ENCODE measurements around the gene RRP15. TPM values are rescaled to one million over a fixed set of nuclear protein-coding genes. Genes with fewer than 3 reads are reported as not detected.
A peak's percentile ranks its signal among the peaks of the same experiment; 100 is the strongest.

RRP15 gene
- total and polyA plus RNA-seq, 8 donors, result 1.9 to 11.6 (median 5.8) TPM

- H3K27ac ChIP-seq, result no peak overlapping the region
- no peak for ATAC-seq
- peaks cover 0 to 2% (median 0%) of the 10 kb centered on the region in 4 donors for H3K27me3 ChIP-seq
- no peaks in the 10 kb centered on the region for H3K4me1 ChIP-seq
- H3K4me3 ChIP-seq, result no peak overlapping the region
- H3K9me3 ChIP-seq, result no peaks in the 10 kb centered on the region
- WGBS, 2 donors, result 46 to 58% methylated on average over 3 of the region's 3 CpGs
- TF ChIP-seq, protein P1, sequence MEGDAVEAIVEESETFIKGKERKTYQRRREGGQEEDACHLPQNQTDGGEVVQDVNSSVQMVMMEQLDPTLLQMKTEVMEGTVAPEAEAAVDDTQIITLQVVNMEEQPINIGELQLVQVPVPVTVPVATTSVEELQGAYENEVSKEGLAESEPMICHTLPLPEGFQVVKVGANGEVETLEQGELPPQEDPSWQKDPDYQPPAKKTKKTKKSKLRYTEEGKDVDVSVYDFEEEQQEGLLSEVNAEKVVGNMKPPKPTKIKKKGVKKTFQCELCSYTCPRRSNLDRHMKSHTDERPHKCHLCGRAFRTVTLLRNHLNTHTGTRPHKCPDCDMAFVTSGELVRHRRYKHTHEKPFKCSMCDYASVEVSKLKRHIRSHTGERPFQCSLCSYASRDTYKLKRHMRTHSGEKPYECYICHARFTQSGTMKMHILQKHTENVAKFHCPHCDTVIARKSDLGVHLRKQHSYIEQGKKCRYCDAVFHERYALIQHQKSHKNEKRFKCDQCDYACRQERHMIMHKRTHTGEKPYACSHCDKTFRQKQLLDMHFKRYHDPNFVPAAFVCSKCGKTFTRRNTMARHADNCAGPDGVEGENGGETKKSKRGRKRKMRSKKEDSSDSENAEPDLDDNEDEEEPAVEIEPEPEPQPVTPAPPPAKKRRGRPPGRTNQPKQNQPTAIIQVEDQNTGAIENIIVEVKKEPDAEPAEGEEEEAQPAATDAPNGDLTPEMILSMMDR (IDR thresholded peaks at IDR 0.05), result no peak
- DNase-seq, result no peak
- H3K36me3 ChIP-seq, result no peaks in the 10 kb centered on the region
- FAIRE-seq, result no peak
- intact Hi-C loops (cut with DNase I), result no loop called here
Measured at GRCh38 chr1:218273762-218274479, 11.2 kb upstream of the RRP15 start.

- no peak overlapping the region for H3K27ac ChIP-seq
- ATAC-seq (no peak), FAIRE-seq (no peak), DNase-seq (no peak)
- TF ChIP-seq, protein P1 (IDR thresholded peaks at IDR 0.05), result no peak
- no peak overlapping the region for H3K4me3 ChIP-seq
- H3K4me1 ChIP-seq, result no peaks in the 10 kb centered on the region
- intact Hi-C loops (cut with DNase I), result no loop called here
- 67 to 80% methylated on average over 2 of the region's 2 CpGs for WGBS, 2 donors
- no peaks in the 10 kb centered on the region for H3K36me3 ChIP-seq
- H3K27me3 ChIP-seq, result peaks cover 0 to 3% (median 0%) of the 10 kb centered on the region in 4 donors
- no peaks in the 10 kb centered on the region for H3K9me3 ChIP-seq
Measured at GRCh38 chr1:218274511-218274910, 10.6 kb upstream of the RRP15 start.

- no peak overlapping the region for H3K4me3 ChIP-seq
- ATAC-seq, result no peak
- no peak for DNase-seq
- no peak overlapping the region for H3K27ac ChIP-seq
- H3K9me3 ChIP-seq, result no peaks in the 10 kb centered on the region
- WGBS, 2 donors, result 50 to 60% methylated on average over 2 of the region's 2 CpGs
- intact Hi-C loops (cut with DNase I), result no loop called here
- H3K27me3 ChIP-seq, result peaks cover 0 to 3% (median 0%) of the 10 kb centered on the region in 4 donors
- H3K4me1 ChIP-seq, result no peaks in the 10 kb centered on the region
- FAIRE-seq, result no peak
- H3K36me3 ChIP-seq, result no peaks in the 10 kb centered on the region
- TF ChIP-seq, protein P1 (IDR thresholded peaks at IDR 0.05), result no peak
Measured at GRCh38 chr1:218275823-218276222, 9.3 kb upstream of the RRP15 start.

DNA sequence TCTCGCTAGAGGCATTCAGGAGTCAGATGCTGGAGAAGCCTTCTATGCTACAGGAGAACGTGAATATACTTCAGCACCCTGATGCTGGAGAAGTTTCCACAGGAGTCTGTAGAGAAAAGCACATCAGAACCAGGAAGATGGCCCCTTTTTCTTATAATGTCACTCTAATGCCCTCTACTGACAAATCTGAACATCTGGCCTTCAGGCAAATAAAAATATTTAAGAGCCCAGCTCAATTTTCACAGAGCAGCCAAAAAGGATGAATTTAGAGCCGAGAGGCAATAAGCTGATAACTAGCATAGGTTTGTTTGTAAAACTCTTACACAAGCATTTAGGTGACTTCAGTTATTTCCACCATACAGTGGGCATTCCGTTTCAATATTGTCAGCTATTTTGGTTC is 3.8 kb upstream of the RRP15 start:
- H3K27me3 ChIP-seq, result peaks cover 0 to 3% (median 0%) of the 10 kb centered on the region in 4 donors
- WGBS, 2 donors, result 72 to 83% methylated on average over 4 of the region's 4 CpGs
- DNase-seq (no peak), FAIRE-seq (no peak), ATAC-seq (no peak)
- H3K4me3 ChIP-seq, result no peak overlapping the region
- no peaks in the 10 kb centered on the region for H3K9me3 ChIP-seq
- H3K4me1 ChIP-seq, result peaks cover 4 to 7% (median 4%) of the 10 kb centered on the region in 3 donors
- TF ChIP-seq, protein P1 (IDR thresholded peaks at IDR 0.05), result no peak
- no peak overlapping the region for H3K27ac ChIP-seq
- no peaks in the 10 kb centered on the region for H3K36me3 ChIP-seq
- intact Hi-C loops (cut with DNase I), result no loop called here

DNA sequence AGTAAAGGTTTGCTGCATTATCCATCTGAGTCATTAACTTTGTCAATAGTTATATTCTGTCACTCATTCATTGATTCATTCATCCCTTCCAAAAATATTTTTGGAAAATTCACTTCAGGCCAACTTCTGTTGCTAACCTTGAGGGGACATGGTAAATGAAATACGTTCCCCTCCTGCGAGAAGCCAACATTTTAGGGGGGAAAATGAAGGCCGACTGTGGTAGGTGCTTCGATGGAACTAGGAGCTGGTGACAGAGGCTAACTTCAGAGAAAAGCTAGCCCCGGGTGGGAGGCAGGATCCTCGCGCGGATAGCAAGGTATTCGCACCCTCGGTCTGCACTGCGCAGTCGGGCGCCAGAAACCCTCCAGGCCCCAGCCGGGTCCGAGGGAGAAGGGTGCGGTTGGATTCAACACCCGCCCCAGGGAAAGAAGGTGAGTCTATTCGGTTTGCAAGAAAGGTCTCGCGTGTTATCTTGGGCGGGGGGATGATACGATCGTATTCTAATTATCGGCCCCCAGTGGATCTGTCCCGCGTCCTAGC is 646 bp upstream of the RRP15 start:
- FAIRE-seq (no peak), ATAC-seq (peak; percentile 35 to 55 (median 46)), DNase-seq (peak in 2 of 6 donors; percentile 30 to 66)
- peak overlapping the region; percentile 56 to 82 (median 72) for H3K27ac ChIP-seq
- H3K4me1 ChIP-seq, result peaks cover 4 to 12% (median 10%) of the 10 kb centered on the region in 3 donors
- 3 to 4% methylated on average over 24 to 26 of the region's 26 CpGs for WGBS, 2 donors
- no peaks in the 10 kb centered on the region for H3K36me3 ChIP-seq
- no peaks in the 10 kb centered on the region for H3K9me3 ChIP-seq
- no peaks in the 10 kb centered on the region for H3K27me3 ChIP-seq
- peak overlapping the region; percentile 62 to 94 (median 71) for H3K4me3 ChIP-seq
- TF ChIP-seq, protein P1 (IDR thresholded peaks at IDR 0.05), result no peak
- intact Hi-C loops (cut with DNase I), result no loop called here

All from pancreas (tissue), 10 donors.